Measurements from ENCODE around the gene COL13A1. TPM values are rescaled to one million over a fixed set of nuclear protein-coding genes. Genes with fewer than 3 reads are reported as not detected.

The COL13A1 gene
- total RNA-seq, 4 donors from 2014 or later, result 0.30 to 2.0 (median 0.86) TPM

- no peaks in the 10 kb centered on the region for H3K4me1 ChIP-seq
- DNase-seq (ENCODE audit: low spot score in 2 of 2), result no peak
- no peaks in the 10 kb centered on the region for H3K27me3 ChIP-seq
- no peak overlapping the region for H3K27ac ChIP-seq
- 90 to 95% methylated on average over 16 to 18 of the region's 19 CpGs for WGBS, 2 donors
- H3K36me3 ChIP-seq, result no peaks in the 10 kb centered on the region
- TF ChIP-seq EP300 (IDR thresholded peaks at IDR 0.05) (no peak), POLR2A (IDR thresholded peaks at IDR 0.05) (no peak)
- TF ChIP-seq, protein P1, sequence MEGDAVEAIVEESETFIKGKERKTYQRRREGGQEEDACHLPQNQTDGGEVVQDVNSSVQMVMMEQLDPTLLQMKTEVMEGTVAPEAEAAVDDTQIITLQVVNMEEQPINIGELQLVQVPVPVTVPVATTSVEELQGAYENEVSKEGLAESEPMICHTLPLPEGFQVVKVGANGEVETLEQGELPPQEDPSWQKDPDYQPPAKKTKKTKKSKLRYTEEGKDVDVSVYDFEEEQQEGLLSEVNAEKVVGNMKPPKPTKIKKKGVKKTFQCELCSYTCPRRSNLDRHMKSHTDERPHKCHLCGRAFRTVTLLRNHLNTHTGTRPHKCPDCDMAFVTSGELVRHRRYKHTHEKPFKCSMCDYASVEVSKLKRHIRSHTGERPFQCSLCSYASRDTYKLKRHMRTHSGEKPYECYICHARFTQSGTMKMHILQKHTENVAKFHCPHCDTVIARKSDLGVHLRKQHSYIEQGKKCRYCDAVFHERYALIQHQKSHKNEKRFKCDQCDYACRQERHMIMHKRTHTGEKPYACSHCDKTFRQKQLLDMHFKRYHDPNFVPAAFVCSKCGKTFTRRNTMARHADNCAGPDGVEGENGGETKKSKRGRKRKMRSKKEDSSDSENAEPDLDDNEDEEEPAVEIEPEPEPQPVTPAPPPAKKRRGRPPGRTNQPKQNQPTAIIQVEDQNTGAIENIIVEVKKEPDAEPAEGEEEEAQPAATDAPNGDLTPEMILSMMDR (IDR thresholded peaks at IDR 0.05), result no peak
- H3K9me3 ChIP-seq, result peaks cover 0 to 12% (median 0%) of the 10 kb centered on the region in 4 donors
- H3K4me3 ChIP-seq, result no peak overlapping the region
These were observed 141.7 kb downstream of the COL13A1 start for GRCh38 chr10:69943292-69943820.

- no peak for DNase-seq (ENCODE audit: low spot score in 2 of 2)
- WGBS, 2 donors, result 70 to 77% methylated on average over 7 to 10 of the region's 10 CpGs
- Histone ChIP-seq H3K36me3 (no peaks in the 10 kb centered on the region), H3K9me3 (peaks cover 0 to 12% (median 0%) of the 10 kb centered on the region in 4 donors), H3K4me1 (no peaks in the 10 kb centered on the region), H3K4me3 (no peak overlapping the region), H3K27ac (no peak overlapping the region), H3K27me3 (no peaks in the 10 kb centered on the region)
- TF ChIP-seq EP300 (IDR thresholded peaks at IDR 0.05), result no peak
- no peak for TF ChIP-seq POLR2A (IDR thresholded peaks at IDR 0.05)
- TF ChIP-seq, protein P1 (IDR thresholded peaks at IDR 0.05), result no peak
These were observed 143.1 kb downstream of the COL13A1 start for GRCh38 chr10:69944761-69945160.

DNA sequence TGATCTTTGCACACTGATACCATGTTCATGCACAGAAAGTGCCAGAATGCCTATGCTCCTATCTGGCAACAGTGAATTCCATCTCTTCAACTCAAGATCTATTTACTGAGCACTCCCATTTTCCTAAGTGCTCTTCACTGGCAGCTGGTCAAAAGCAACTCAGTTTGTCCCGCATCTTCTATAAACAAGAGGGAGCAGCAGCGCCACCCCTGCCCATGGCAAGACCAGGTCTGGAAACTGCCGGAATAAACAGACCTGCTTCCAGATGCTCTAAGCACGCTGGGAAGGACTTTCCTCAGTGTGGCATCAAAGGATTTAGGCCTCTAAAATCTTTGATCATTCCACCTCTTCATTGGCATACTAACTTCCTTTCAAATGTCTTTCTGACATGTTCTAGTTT lies 146.6 kb downstream of the COL13A1 start:
- Histone ChIP-seq H3K9me3 (no peaks in the 10 kb centered on the region), H3K4me3 (no peak overlapping the region), H3K27me3 (no peaks in the 10 kb centered on the region), H3K27ac (no peak overlapping the region), H3K36me3 (no peaks in the 10 kb centered on the region), H3K4me1 (peaks cover 0 to 6% (median 0%) of the 10 kb centered on the region in 4 donors)
- TF ChIP-seq, protein P1 (IDR thresholded peaks at IDR 0.05), result no peak
- TF ChIP-seq POLR2A (IDR thresholded peaks at IDR 0.05) (no peak), EP300 (IDR thresholded peaks at IDR 0.05) (no peak)
- WGBS, 2 donors, result 58 to 70% methylated on average over 4 of the region's 4 CpGs
- DNase-seq (ENCODE audit: low spot score in 2 of 2), result no peak

- Histone ChIP-seq H3K27ac (no peak overlapping the region), H3K4me3 (no peak overlapping the region), H3K36me3 (no peaks in the 10 kb centered on the region), H3K27me3 (no peaks in the 10 kb centered on the region), H3K9me3 (no peaks in the 10 kb centered on the region), H3K4me1 (peaks cover 0 to 7% (median 0%) of the 10 kb centered on the region in 4 donors)
- TF ChIP-seq, protein P1 (IDR thresholded peaks at IDR 0.05), result no peak
- no peak for TF ChIP-seq EP300 (IDR thresholded peaks at IDR 0.05)
- WGBS, 2 donors, result 79 to 80% methylated on average over 7 to 8 of the region's 8 CpGs
- no peak for DNase-seq (ENCODE audit: low spot score in 2 of 2)
These were observed 148.1 kb downstream of the COL13A1 start for GRCh38 chr10:69949770-69950169.

GRCh38 chr10:69951658-69952057 lies 150.0 kb downstream of the COL13A1 start:
- Histone ChIP-seq H3K4me3 (no peak overlapping the region), H3K4me1 (peaks cover 0 to 7% (median 0%) of the 10 kb centered on the region in 4 donors), H3K36me3 (no peaks in the 10 kb centered on the region), H3K27ac (no peak overlapping the region), H3K27me3 (no peaks in the 10 kb centered on the region), H3K9me3 (no peaks in the 10 kb centered on the region)
- no peak for DNase-seq (ENCODE audit: low spot score in 2 of 2)
- TF ChIP-seq EP300 (IDR thresholded peaks at IDR 0.05) (no peak), POLR2A (IDR thresholded peaks at IDR 0.05) (no peak)
- TF ChIP-seq, protein P1 (IDR thresholded peaks at IDR 0.05), result no peak
- WGBS, 2 donors, result 58 to 65% methylated on average over 3 of the region's 3 CpGs
